AG09319 (cell line): ENCODE measurements around the gene NFKBIL1.
"Not testable (repeated sequence)": the region's sequence is repeated elsewhere in the genome, so short reads cannot be mapped to it uniquely, and the experiment has no call there.

ENCODE experiments used
- DNase-seq: peaks from one replicate; pipeline ENCODE4 v3.0.0-alpha.2; 2010; ENCODE audit warnings: low read depth; ENCODE audit errors: extremely low read depth
- CTCF ChIP-seq: IDR thresholded peaks from 2 replicates; pipeline ENCODE4 v1.5.1; 2011; ENCODE audit warnings: low read depth, mild to moderate bottlenecking, inconsistent platforms, low read length, moderate library complexity

Gene NFKBIL1

GRCh38 chr6:31546339-31546957 lies 960 bp upstream of the NFKBIL1 start, which contains the start of gene ATP6V1G2:
Gene ATP6V1G2, minus strand, starts transcription at chr6:31546608. Its CDS starts 49 bp downstream, at chr6:31546559.
- DNase-seq, result peak; percentile 81
- TF ChIP-seq CTCF, result peak; percentile 99

DNA sequence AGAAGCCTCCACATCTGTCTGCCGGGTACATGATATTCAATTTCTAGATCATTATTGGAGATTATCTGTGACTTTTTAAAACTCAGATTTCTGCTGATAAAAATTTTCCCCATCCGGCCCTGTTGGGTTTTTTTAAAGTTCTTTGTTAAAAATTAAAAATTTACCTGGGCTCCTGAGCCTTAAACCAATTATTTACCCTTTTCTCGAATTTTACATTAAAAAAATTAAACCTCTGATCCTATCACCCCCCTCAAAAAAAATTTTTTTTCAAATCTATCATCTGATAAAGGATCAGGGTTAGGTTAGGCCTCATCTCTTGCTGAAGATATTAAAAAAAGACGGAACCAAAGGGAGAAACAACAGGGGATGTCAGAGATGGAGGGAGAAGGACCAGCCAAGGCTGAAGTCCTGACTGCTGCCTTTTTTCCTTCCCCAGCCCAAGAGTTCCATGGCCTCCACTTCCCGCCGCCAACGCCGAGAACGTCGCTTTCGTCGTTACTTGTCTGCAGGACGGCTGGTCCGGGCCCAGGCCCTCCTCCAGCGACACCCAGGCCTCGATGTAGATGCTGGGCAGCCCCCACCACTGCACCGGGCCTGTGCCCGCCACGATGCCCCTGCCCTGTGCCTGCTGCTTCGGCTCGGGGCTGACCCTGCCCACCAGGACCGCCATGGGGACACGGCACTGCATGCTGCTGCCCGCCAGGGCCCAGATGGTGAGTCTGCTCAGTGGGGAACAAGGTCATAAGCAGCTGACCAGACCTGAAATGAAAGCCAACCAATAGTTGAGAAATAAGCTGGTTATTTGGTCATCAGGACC lies 527 bp downstream of the NFKBIL1 start:
- no peak for DNase-seq
- no peak for TF ChIP-seq CTCF

GRCh38 chr6:31548544-31548873 lies 1.1 kb downstream of the NFKBIL1 start:
- TF ChIP-seq CTCF, result no peak
- DNase-seq, result no peak

- peak; percentile 13 for TF ChIP-seq CTCF
- DNase-seq, result not testable (repeated sequence)
These were observed 4.0 kb downstream of the NFKBIL1 start for GRCh38 chr6:31551371-31551770.

DNA sequence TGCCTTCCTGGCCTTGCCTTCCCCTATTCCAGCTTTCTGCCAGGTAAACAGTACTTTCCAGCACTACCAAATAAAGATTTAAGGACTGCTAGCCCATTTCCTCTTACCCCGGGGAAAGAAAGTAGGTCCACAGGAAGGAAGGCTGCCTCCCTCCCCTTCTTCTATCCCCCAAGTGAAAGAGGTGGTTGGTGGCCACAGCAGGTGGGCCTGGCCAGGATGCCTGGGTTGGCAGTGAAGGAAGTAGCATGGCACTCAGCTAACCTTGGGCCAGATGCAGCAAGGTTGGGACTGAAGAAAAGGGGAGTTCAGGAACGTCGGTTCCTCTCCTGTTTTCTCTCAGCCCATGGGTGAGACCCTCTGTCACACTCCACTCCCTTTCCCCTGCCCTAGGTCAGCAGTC lies 8.9 kb downstream of the NFKBIL1 start:
- DNase-seq, result no peak
- no peak for TF ChIP-seq CTCF

- DNase-seq, result no peak
These were observed 10.3 kb downstream of the NFKBIL1 start for GRCh38 chr6:31557443-31558317.

More at GRCh38 chr6:31557443-31558317, 10.3 kb downstream of the NFKBIL1 start:
- no peak for TF ChIP-seq CTCF
